Activated naive CD8-positive, alpha-beta T cell treated with anti-CD3 and anti-CD28 coated beads, Interleukin-2, amount 50 U/mL, for 24 hours (primary cell): Measurements from ENCODE around the gene NDUFS4.

Source experiments
- ATAC-seq: fragments of 150-1000 bp; cut with Tn5 transposase; one replicate; pipeline ENCODE4 v1.10.0; 2021
- DNase-seq: peaks from one replicate; pipeline ENCODE4 v3.0.0; 2021
- H3K27ac Mint-ChIP-seq: one replicate; pipeline ENCODE4 v1.8.0; 2021; ENCODE audit warnings: mild to moderate bottlenecking, mixed read lengths
- H3K27me3 Mint-ChIP-seq: one replicate; pipeline ENCODE4 v1.8.0; 2021; ENCODE audit warnings: mixed read lengths
- H3K36me3 Mint-ChIP-seq: one replicate; pipeline ENCODE4 v1.8.0; 2021; ENCODE audit warnings: low read depth, mixed read lengths
- H3K4me1 Mint-ChIP-seq: one replicate; pipeline ENCODE4 v1.8.0; 2021; ENCODE audit warnings: mixed read lengths
- H3K4me3 Mint-ChIP-seq: one replicate; pipeline ENCODE4 v1.8.0; 2021; ENCODE audit warnings: mild to moderate bottlenecking, moderate library complexity, mixed read lengths
- H3K9me3 Mint-ChIP-seq: one replicate; pipeline ENCODE4 v1.8.0; 2021; ENCODE audit warnings: mixed read lengths

Gene NDUFS4

DNA sequence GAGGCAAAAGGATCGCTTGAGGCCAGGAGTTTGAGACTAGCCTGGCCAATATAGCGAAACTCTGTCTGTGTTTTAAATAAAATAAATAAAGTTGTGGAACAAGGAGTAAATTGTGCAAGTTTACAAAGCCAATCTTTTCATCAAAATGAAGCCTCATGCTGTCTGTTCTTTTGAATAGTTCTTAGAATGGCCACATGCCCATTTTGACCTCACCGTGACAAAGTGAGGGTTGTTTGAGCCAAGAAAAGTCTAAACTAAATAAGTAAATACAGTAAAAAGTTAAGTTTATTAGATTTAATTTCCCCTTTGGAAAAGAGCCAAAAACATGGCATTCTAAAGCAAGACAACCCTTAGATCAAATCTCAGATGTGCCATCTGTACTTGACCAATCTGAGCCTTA is 165.7 kb downstream of the NDUFS4 start:
- no peak overlapping the region for H3K4me3 Mint-ChIP-seq
- peaks cover 24% of the 10 kb centered on the region for H3K9me3 Mint-ChIP-seq
- no peaks in the 10 kb centered on the region for H3K27me3 Mint-ChIP-seq
- DNase-seq (no peak), ATAC-seq (no peak)
- H3K27ac Mint-ChIP-seq = no peak overlapping the region
- H3K36me3 Mint-ChIP-seq = no peaks in the 10 kb centered on the region
- no peaks in the 10 kb centered on the region for H3K4me1 Mint-ChIP-seq

- no peak for ATAC-seq
- Mint-ChIP-seq H3K27ac (no peak overlapping the region), H3K27me3 (no peaks in the 10 kb centered on the region), H3K36me3 (no peaks in the 10 kb centered on the region), H3K9me3 (peaks cover 4% of the 10 kb centered on the region), H3K4me1 (no peaks in the 10 kb centered on the region), H3K4me3 (no peak overlapping the region)
- no peak for DNase-seq
These were observed 170.5 kb downstream of the NDUFS4 start for GRCh38 chr5:53730943-53731342.
